IPS-18c (cell line): ENCODE measurements around the gene FAM72A.
A peak's percentile ranks its signal among the peaks of the same experiment; 100 is the strongest.
"Not testable (repeated sequence)": the region's sequence is repeated elsewhere in the genome, so short reads cannot be mapped to it uniquely, and the experiment has no call there.

Experiments used
- H3K4me3 ChIP-seq: 2 replicates; pipeline ENCODE4 v1.7.0; 2013; ENCODE audit warnings: low read depth, mild to moderate bottlenecking, low read length, moderate library complexity; ENCODE audit not compliant: insufficient read depth
- H3K9me3 ChIP-seq: one replicate; pipeline ENCODE4 v1.6.1; 2013; ENCODE audit warnings: mild to moderate bottlenecking, low read length, moderate library complexity; ENCODE audit not compliant: control insufficient read depth, insufficient read depth

FAM72A gene

GRCh38 chr1:206219514-206220331 is 17.1 kb upstream of the FAM72A start:
- H3K9me3 ChIP-seq, result not testable (repeated sequence)

GRCh38 chr1:206218765-206219164 is 16.1 kb upstream of the FAM72A start:
- not testable (repeated sequence) for H3K9me3 ChIP-seq, H3K4me3 ChIP-seq

More at GRCh38 chr1:206219514-206220331, 17.1 kb upstream of the FAM72A start:
- H3K4me3 ChIP-seq, result not testable (repeated sequence)

- not testable (repeated sequence) for H3K9me3 ChIP-seq, H3K4me3 ChIP-seq
Measured at GRCh38 chr1:206218285-206218684, 15.6 kb upstream of the FAM72A start.

GRCh38 chr1:206215600-206216392 is 13.2 kb upstream of the FAM72A start:
- not testable (repeated sequence) for H3K9me3 ChIP-seq, H3K4me3 ChIP-seq

GRCh38 chr1:206210802-206211201 is 8.2 kb upstream of the FAM72A start:
- H3K9me3 ChIP-seq, result not testable (repeated sequence)

GRCh38 chr1:206205569-206205968 is 2.9 kb upstream of the FAM72A start:
- not testable (repeated sequence) for H3K9me3 ChIP-seq, H3K4me3 ChIP-seq

More at GRCh38 chr1:206210802-206211201, 8.2 kb upstream of the FAM72A start:
- not testable (repeated sequence) for H3K4me3 ChIP-seq

- H3K9me3 ChIP-seq, result not testable (repeated sequence)
- peak overlapping the region; percentile 34; the same call in 1 of the 2 replicates for H3K4me3 ChIP-seq
Measured at GRCh38 chr1:206204871-206205270, 2.2 kb upstream of the FAM72A start.

- not testable (repeated sequence) for H3K9me3 ChIP-seq, H3K4me3 ChIP-seq
Measured at GRCh38 chr1:206204159-206204511, 1.5 kb upstream of the FAM72A start.

GRCh38 chr1:206203364-206204158 is 922 bp upstream of the FAM72A start, which contains the start of gene SRGAP2:
Gene SRGAP2, plus strand, starts transcription at chr1:206203541. Its CDS starts 2,430 bp downstream, at chr1:206205971.
- peak within 1 kb of the TSS; percentile 31; the same call in 1 of the 2 replicates for H3K4me3 ChIP-seq
- H3K9me3 ChIP-seq, result not testable (repeated sequence)

GRCh38 chr1:206196748-206197424 is 5.8 kb downstream of the FAM72A start:
- H3K9me3 ChIP-seq, H3K4me3 ChIP-seq: not testable (repeated sequence)

- H3K9me3 ChIP-seq, H3K4me3 ChIP-seq: not testable (repeated sequence)
Measured at GRCh38 chr1:206195182-206195581, 7.5 kb downstream of the FAM72A start.

GRCh38 chr1:206186826-206187225 is 15.8 kb downstream of the FAM72A start:
- not testable (repeated sequence) for H3K9me3 ChIP-seq, H3K4me3 ChIP-seq

- H3K4me3 ChIP-seq, H3K9me3 ChIP-seq: not testable (repeated sequence)
Measured at GRCh38 chr1:206185778-206186177, 16.9 kb downstream of the FAM72A start.

- H3K4me3 ChIP-seq, H3K9me3 ChIP-seq: not testable (repeated sequence)
Measured at GRCh38 chr1:206183788-206184187, 18.9 kb downstream of the FAM72A start.

- not testable (repeated sequence) for H3K9me3 ChIP-seq, H3K4me3 ChIP-seq
Measured at GRCh38 chr1:206182368-206183317, 20.0 kb downstream of the FAM72A start.

GRCh38 chr1:206179666-206180065 is 23.0 kb downstream of the FAM72A start:
- not testable (repeated sequence) for H3K9me3 ChIP-seq, H3K4me3 ChIP-seq
